ENCODE measurements around the gene FBXW11.

FBXW11 gene

DNA sequence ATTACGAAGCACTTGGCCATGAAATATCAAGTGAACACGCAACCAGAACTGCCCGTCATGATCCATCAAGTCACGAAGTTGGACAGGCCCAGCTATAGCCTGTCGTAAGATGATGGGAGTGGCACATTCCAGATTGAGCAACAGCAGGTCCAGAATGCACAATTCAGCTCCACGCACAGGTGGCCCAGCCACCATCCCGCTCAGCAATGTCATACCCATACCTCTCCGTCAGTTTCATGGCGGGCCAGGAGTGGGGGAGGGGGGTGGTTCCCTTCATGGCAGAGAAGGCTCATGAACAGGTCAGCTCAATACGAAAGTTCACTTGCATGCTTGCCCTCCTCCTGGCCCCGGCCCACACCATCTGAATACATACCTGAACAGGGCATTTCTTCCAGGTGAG, 185.9 kb downstream of the FBXW11 start:
- no peaks in the 10 kb centered on the region for H3K27me3 Mint-ChIP-seq
- H3K27ac Mint-ChIP-seq, result no peak overlapping the region
- H3K4me3 Mint-ChIP-seq, result no peak overlapping the region
- no peak for DNase-seq
- no peak for ATAC-seq
- no peaks in the 10 kb centered on the region for H3K4me1 Mint-ChIP-seq
- no peaks in the 10 kb centered on the region for H3K9me3 Mint-ChIP-seq
- H3K36me3 Mint-ChIP-seq (ENCODE audit: low read depth), result no peaks in the 10 kb centered on the region

DNA sequence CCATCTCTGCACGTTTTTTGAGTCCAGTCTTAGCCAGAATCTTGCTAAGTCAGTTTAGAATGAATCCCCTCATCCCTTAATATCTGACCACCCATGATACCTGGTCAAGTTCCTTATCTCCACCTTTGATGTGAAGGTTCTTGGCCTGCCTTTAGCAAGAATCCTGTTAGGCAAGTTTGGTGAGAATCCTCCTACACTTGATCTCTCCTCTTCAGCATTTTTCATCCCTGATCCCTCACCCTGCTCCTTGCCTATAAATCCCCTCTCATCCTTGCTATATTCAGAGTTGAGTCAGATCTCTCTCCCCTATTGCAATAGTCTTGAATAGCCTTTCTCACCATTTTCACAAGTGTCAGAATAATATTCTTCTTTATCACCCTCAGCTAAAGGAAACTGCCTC, 189.8 kb downstream of the FBXW11 start:
- DNase-seq (no peak), ATAC-seq (no peak)
- no peaks in the 10 kb centered on the region for H3K36me3 Mint-ChIP-seq (ENCODE audit: low read depth)
- H3K27ac Mint-ChIP-seq, result no peak overlapping the region
- no peaks in the 10 kb centered on the region for H3K27me3 Mint-ChIP-seq
- no peak overlapping the region for H3K4me3 Mint-ChIP-seq
- no peaks in the 10 kb centered on the region for H3K9me3 Mint-ChIP-seq
- no peaks in the 10 kb centered on the region for H3K4me1 Mint-ChIP-seq

DNA sequence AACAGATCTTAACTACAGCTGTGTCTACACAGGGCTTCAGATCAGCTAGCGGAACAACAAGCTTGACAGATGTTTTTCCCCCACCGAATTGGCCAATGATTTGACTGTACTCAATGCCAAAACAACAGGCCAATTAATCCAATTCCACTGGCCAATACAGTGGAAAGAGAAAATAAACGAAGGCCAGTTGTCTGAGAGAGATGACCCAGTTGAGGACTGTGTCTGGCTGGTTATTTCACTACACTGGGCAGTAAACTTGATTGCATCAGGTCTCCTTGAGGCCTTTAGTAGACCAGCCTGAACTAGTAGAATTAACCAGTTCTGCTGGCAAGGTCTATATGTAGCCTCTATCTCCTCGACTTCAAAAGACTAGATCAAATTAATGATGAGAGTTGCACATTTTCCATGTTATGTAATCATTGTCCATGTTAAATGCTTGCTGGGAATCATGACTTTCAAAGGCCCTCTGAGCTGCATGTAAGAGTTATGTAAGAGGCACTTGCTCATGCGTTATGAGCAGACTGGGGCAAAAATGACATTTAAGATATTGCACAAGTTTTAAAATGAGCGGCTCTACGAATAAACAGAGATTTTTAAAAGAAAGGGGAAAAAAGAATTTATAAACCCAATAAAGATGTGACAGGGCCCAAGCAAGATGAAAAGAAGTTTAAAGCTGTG, 192.5 kb downstream of the FBXW11 start:
- Mint-ChIP-seq H3K4me1 (no peaks in the 10 kb centered on the region), H3K4me3 (no peak overlapping the region), H3K27ac (no peak overlapping the region), H3K9me3 (peaks cover 4% of the 10 kb centered on the region), H3K36me3 (ENCODE audit: low read depth) (no peaks in the 10 kb centered on the region), H3K27me3 (peaks cover 2% of the 10 kb centered on the region)
- ATAC-seq (no peak), DNase-seq (no peak)

DNA sequence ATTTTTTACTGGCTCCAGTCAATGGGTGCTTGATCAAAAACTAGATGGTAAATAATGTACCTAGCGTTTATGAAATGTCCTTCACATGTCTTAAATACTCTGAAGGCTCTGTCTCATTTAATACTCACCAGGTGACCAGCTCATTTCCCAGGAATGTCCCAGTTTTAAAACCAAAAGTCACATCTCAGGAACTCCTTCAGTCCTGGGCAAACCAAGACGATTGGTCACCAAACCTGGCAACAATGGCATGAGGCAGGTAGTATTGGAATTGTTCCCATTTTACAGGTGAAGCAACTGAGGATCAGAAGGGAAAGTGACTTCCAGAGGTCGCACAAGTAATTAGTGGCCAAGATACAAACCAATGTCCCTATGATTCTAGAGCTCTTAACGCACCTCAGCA, 193.2 kb downstream of the FBXW11 start:
- Mint-ChIP-seq H3K27me3 (peaks cover 4% of the 10 kb centered on the region), H3K36me3 (ENCODE audit: low read depth) (no peaks in the 10 kb centered on the region), H3K4me1 (no peaks in the 10 kb centered on the region), H3K4me3 (no peak overlapping the region), H3K9me3 (peaks cover 4% of the 10 kb centered on the region), H3K27ac (no peak overlapping the region)
- DNase-seq, result no peak
- ATAC-seq, result no peak

All from activated naive CD8-positive, alpha-beta T cell treated with anti-CD3 and anti-CD28 coated beads, Interleukin-2, amount 50 U/mL, for 24 hours (primary cell).